Fibroblast of mammary gland (primary cell): ENCODE measurements around the gene PLSCR4.
"Not testable (repeated sequence)": the region's sequence is repeated elsewhere in the genome, so short reads cannot be mapped to it uniquely, and the experiment has no call there.

Experiments used
- DNase-seq: peaks from one replicate; pipeline ENCODE4 v3.0.0-alpha.2; 2010; ENCODE audit warnings: low read depth
- H3K4me3 ChIP-seq: 2 replicates; pipeline ENCODE4 v1.5.1; 2011; ENCODE audit warnings: low read depth, mild to moderate bottlenecking, low read length, moderate library complexity; ENCODE audit not compliant: control insufficient read depth
- TF ChIP-seq, protein P1 (sequence below): conservative IDR thresholded peaks from 2 replicates; pipeline ENCODE4 v1.5.1; 2011; ENCODE audit warnings: low read depth, low read length, inconsistent platforms; ENCODE audit not compliant: control insufficient read depth, insufficient read depth

PLSCR4 gene

DNA sequence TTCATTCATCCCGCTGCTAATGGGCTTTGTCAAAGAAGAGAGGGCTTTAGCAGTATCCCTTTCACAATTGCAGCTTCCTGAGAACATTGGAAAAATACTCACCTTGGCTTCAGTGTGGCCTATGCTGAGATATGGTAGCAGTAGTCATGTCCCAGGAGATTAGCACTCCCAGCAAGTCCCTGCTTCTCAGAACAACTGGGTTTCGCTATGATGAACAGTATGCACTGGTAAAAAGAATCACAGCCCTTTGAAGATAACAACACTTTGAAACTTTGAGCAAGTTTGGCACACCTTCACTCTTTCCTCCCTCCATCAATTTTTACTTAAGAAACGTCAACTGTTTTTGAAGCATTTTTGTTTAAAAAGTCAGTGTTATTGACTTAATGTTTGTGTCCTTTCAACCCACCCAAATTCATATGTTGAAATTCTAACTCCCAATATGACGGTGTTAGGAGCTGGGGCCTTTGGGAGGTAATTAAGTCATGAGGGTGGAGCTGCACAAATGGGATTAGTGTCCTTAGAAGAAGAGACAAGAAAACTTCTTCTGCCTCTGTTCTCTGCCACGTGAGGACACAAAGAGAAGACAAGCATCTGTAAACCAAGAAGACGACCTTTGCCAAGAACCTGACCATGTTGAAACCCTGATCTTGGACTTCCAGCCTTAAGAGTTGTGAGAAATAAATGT lies 17.8 kb upstream of the PLSCR4 start:
- TF ChIP-seq, protein P1, sequence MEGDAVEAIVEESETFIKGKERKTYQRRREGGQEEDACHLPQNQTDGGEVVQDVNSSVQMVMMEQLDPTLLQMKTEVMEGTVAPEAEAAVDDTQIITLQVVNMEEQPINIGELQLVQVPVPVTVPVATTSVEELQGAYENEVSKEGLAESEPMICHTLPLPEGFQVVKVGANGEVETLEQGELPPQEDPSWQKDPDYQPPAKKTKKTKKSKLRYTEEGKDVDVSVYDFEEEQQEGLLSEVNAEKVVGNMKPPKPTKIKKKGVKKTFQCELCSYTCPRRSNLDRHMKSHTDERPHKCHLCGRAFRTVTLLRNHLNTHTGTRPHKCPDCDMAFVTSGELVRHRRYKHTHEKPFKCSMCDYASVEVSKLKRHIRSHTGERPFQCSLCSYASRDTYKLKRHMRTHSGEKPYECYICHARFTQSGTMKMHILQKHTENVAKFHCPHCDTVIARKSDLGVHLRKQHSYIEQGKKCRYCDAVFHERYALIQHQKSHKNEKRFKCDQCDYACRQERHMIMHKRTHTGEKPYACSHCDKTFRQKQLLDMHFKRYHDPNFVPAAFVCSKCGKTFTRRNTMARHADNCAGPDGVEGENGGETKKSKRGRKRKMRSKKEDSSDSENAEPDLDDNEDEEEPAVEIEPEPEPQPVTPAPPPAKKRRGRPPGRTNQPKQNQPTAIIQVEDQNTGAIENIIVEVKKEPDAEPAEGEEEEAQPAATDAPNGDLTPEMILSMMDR: no peak
- no peak overlapping the region for H3K4me3 ChIP-seq
- no peak for DNase-seq

DNA sequence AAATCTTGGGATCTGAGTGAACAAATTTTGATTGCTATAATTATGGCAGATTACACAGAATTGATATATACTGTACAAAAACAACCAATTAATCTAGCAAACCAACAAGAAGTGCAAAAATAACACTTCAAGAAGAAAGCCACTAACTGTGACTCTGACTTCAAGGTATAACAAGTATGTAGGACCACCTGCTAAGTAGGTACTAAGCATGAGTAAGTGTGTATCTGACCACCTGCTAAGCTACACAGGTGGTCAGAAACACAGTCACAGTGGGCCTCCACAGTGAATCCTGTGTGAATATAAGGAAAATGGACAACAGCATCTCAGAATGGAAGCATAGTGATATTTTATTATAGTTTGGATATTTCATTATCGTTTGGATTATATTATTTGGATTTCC lies 14.8 kb upstream of the PLSCR4 start:
- TF ChIP-seq, protein P1: no peak
- H3K4me3 ChIP-seq: no peak overlapping the region
- no peak for DNase-seq

- TF ChIP-seq, protein P1: no peak
- DNase-seq: no peak
- no peak overlapping the region for H3K4me3 ChIP-seq
Observed at GRCh38 chr3:146262371-146263110, 11.6 kb upstream of the PLSCR4 start.

- DNase-seq: no peak
- no peak overlapping the region for H3K4me3 ChIP-seq
- TF ChIP-seq, protein P1: no peak
Observed at GRCh38 chr3:146259880-146260589, 9.1 kb upstream of the PLSCR4 start.

DNA sequence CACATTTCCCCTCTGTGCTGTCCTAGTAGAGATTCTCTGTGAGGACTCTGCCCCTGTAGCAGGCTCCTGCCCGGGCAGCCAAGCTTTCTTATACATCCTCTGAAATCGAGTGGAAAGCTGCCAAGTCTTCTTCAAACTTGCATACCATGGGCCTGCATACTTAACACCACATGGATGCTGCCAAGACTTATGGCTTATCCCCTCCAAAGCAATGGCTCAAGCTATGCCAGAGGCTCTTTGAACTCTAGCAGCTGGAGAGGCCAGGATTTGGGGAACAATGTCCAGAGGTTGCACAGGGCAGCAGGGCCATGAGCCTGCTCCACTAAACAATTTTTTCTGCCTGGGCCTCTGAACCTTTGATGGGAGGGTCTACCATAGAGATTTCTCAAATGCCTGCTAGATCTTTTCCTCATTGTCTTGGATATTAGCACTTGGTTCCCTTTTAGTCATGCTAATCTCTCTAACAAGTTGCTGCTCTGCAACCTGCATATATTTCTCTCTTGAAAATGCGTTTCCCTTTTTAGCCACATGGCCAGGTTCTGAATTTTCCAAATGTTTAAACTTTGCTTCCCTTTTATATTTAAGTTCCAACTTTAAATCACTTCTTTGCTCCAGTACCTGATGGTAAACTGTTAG lies 6.1 kb upstream of the PLSCR4 start:
- H3K4me3 ChIP-seq: no peak overlapping the region
- DNase-seq: peak; percentile 15
- TF ChIP-seq, protein P1: no peak

GRCh38 chr3:146252445-146252844 lies 1.5 kb upstream of the PLSCR4 start:
- not testable (repeated sequence) for H3K4me3 ChIP-seq, DNase-seq
